Ovary (tissue), 9 donors: ENCODE measurements around the gene DDRGK1. TPM values are rescaled to one million over a fixed set of nuclear protein-coding genes. Genes with fewer than 3 reads are reported as not detected.

ENCODE experiments used
- DNase-seq, 5 donors: peaks; one replicate each; pipeline ENCODE4 v3.0.0-alpha.2; 2019 to 2020
- H3K27ac ChIP-seq, 2 donors: fragments of 200-600 bp; one replicate each; pipeline versions ENCODE4 v1.5.1 to v1.8.0; 2019 to 2022
- H3K27me3 ChIP-seq: fragments of 200-600 bp; one replicate; pipeline ENCODE4 v1.8.0; 2022
- H3K36me3 ChIP-seq: fragments of 200-600 bp; sonication (generic); one replicate; pipeline ENCODE4 v1.5.1; 2019
- H3K4me1 ChIP-seq: one replicate; pipeline ENCODE4 v1.8.1; 2013; ENCODE audit warnings: mild to moderate bottlenecking, moderate library complexity; ENCODE audit not compliant: insufficient read depth
- H3K4me3 ChIP-seq: fragments of 200-600 bp; sonication (generic); one replicate; pipeline ENCODE4 v1.5.1; 2017
- H3K9me3 ChIP-seq, 2 donors: fragments of 200-600 bp in 1 of 2; sonication (generic) in 1 of 2; one replicate each; pipeline versions ENCODE4 v1.5.1 to v1.8.1; 2013 to 2019; ENCODE audit warnings: mild to moderate bottlenecking in 1 of 2, moderate library complexity in 1 of 2
- EP300 ChIP-seq: sonication (generic); formaldehyde crosslinking; IDR thresholded peaks from one replicate; pipeline ENCODE4 v1.6.1; 2017; ENCODE audit warnings: antibody characterized with exemption
- POLR2A ChIP-seq: fragments of 450-650 bp; IDR thresholded peaks from one replicate; pipeline ENCODE4 v1.6.1; 2017; ENCODE audit warnings: antibody characterized with exemption, mild to moderate bottlenecking, moderate library complexity
- WGBS, 3 donors: extraction: QIAGEN DNeasy Blood & Tissue Kit in 1 of 3; methylation state at CpG; one replicate each; pipeline versions ENCODE4 v1.1.5 to v1.1.7; 2013 to 2017; 5-methylcytosine and 5-hydroxymethylcytosine counted together
- intact Hi-C, 4 donors: fragments of 100-400 bp; cut with DNase I; formaldehyde crosslinking; loops; one replicate each; pipeline versions ENCODE4 v1.11.0 to v1.15.1; 2022 to 2023
- polyA plus RNA-seq, 2 donors: library from polyadenylated mRNA; stranded (reverse); fragments of 200-250 nt in 1 of 2; fragments of 350-450 nt in 1 of 2; fragmentation: Illumina TruSeq in 1 of 2; extraction: RNeasy Lipid Tissue Mini Kit (QIAGEN cat#74804) in 1 of 2; gene quantifications; one replicate each; pipeline ENCODE4 v1.2.3, GENCODE V29; 2013 to 2014
- total RNA-seq, 7 donors: library from RNA; depleted of rRNA in 2 of 7; stranded (reverse); fragments of >200 nt in 2 of 7; fragmentation: NEBNext Ultra II Directional in 3 of 7; extraction: Animal tissue kit (Norgen Biotek cat#: 25700) in 3 of 7; gene quantifications; one replicate each; pipeline versions ENCODE4 v1.1.0 to v1.2.4, GENCODE V29; 2016 to 2023
- TF ChIP-seq, protein P1 (sequence below), 3 donors: fragments of 450-650 bp in 2 of 3; fragments of 200-600 bp in 1 of 3; IDR thresholded peaks; one replicate each; pipeline versions ENCODE4 v1.5.1 to v1.8.0; 2016 to 2022; ENCODE audit warnings: antibody characterized with exemption in 3 of 3, mild to moderate bottlenecking in 1 of 3
- donor health status: DM: no; HTN: no; CAD: no; lungs with moderate emphysema.
- donor health status: DM: no; HTN: no; CAD: no.
- donor health status: Bipolar disorder and iron deficiency.
- donor health status: DM: yes; HTN: yes; CAD: no.
- donor health status: DM: no; HTN: no; CAD: no.
- donor health status: DM: yes; HTN: yes; CAD: no.

The DDRGK1 gene
- total and polyA plus RNA-seq, 9 donors: 38.5 to 63.9 (median 52.5) TPM

DNA sequence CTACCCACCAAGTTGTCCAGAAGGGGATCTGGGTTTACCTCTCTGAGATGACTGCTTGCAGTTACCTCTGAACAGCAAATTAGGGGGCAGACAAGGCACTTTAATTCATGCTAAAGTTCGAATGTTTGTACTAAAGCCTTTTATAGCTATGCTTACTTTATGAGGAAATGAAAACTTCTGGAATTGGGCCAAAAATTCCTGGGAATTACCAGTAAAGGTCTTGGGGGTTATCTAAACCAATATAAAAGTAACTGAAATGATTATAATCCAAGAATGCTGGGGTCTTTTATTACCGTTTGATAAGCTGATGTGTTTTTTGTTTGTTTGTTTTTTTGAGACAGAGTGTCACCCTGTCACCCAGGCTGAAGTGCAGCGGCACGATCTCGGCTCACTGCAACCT, 23.2 kb downstream of the DDRGK1 start:
- Histone ChIP-seq H3K36me3 (no peaks in the 10 kb centered on the region), H3K4me1 (no peaks in the 10 kb centered on the region), H3K9me3 (no peaks in the 10 kb centered on the region), H3K4me3 (no peak overlapping the region), H3K27ac (no peak overlapping the region), H3K27me3 (no peaks in the 10 kb centered on the region)
- TF ChIP-seq POLR2A: no peak
- no peak for TF ChIP-seq EP300
- TF ChIP-seq, protein P1, sequence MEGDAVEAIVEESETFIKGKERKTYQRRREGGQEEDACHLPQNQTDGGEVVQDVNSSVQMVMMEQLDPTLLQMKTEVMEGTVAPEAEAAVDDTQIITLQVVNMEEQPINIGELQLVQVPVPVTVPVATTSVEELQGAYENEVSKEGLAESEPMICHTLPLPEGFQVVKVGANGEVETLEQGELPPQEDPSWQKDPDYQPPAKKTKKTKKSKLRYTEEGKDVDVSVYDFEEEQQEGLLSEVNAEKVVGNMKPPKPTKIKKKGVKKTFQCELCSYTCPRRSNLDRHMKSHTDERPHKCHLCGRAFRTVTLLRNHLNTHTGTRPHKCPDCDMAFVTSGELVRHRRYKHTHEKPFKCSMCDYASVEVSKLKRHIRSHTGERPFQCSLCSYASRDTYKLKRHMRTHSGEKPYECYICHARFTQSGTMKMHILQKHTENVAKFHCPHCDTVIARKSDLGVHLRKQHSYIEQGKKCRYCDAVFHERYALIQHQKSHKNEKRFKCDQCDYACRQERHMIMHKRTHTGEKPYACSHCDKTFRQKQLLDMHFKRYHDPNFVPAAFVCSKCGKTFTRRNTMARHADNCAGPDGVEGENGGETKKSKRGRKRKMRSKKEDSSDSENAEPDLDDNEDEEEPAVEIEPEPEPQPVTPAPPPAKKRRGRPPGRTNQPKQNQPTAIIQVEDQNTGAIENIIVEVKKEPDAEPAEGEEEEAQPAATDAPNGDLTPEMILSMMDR (IDR thresholded peaks at IDR 0.05): no peak
- DNase-seq: no peak
- whole genome bisulfite sequencing, 3 donors: 70 to 75% (median 70%) methylated on average over 5 of the region's 5 CpGs
- intact Hi-C loops: no loop called here

- H3K4me1 ChIP-seq: no peaks in the 10 kb centered on the region
- intact Hi-C loops: no loop called here
- no peak overlapping the region for H3K27ac ChIP-seq
- H3K27me3 ChIP-seq: no peaks in the 10 kb centered on the region
- no peaks in the 10 kb centered on the region for H3K9me3 ChIP-seq
- no peak overlapping the region for H3K4me3 ChIP-seq
- no peak for DNase-seq
- TF ChIP-seq EP300 (no peak), POLR2A (no peak)
- TF ChIP-seq, protein P1 (IDR thresholded peaks at IDR 0.05): no peak
- WGBS, 3 donors: 60 to 80% (median 65%) methylated on average over 4 of the region's 4 CpGs
- no peaks in the 10 kb centered on the region for H3K36me3 ChIP-seq
Observed at GRCh38 chr20:3180319-3180718, 24.2 kb downstream of the DDRGK1 start.

- intact Hi-C loops: no loop called here
- no peaks in the 10 kb centered on the region for H3K27me3 ChIP-seq
- H3K9me3 ChIP-seq: no peaks in the 10 kb centered on the region
- DNase-seq: peak in 1 of 5 donors; percentile 8
- WGBS, 3 donors: 79 to 82% (median 82%) methylated on average over 8 of the region's 8 CpGs
- no peak overlapping the region for H3K27ac ChIP-seq
- H3K36me3 ChIP-seq: no peaks in the 10 kb centered on the region
- H3K4me3 ChIP-seq: no peak overlapping the region
- TF ChIP-seq POLR2A: no peak
- no peak for TF ChIP-seq EP300
- TF ChIP-seq, protein P1 (IDR thresholded peaks at IDR 0.05): no peak
- H3K4me1 ChIP-seq: no peaks in the 10 kb centered on the region
Observed at GRCh38 chr20:3177746-3178485, 26.6 kb downstream of the DDRGK1 start.

DNA sequence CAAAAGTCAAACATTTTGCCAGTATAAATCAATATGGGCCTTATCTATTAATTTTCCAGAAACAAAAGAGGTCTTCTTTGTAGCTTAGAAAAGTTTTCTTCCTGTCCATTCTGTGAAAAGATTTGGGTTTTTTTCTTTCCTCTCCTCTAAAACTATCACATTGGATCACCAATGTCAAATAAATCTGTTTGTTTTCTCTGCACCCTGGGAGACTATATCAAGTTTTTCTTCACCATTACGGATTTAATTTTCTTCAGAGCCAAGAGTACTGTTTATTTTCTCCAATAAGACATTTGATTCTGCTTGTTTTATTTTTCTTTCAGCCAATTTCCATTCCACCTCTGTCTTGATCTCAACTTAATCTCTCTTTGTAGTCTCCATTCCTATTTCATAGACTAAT, 29.2 kb downstream of the DDRGK1 start:
- Histone ChIP-seq H3K27ac (no peak overlapping the region), H3K27me3 (no peaks in the 10 kb centered on the region), H3K4me1 (no peaks in the 10 kb centered on the region), H3K9me3 (no peaks in the 10 kb centered on the region), H3K4me3 (no peak overlapping the region), H3K36me3 (no peaks in the 10 kb centered on the region)
- WGBS, 3 donors: 10 to 23% (median 12%) methylated on average over 1 of the region's 1 CpG
- no peak for DNase-seq
- TF ChIP-seq, protein P1 (IDR thresholded peaks at IDR 0.05): no peak
- TF ChIP-seq EP300 (no peak), POLR2A (no peak)
- intact Hi-C loops: no loop called here
